Activated naive CD8-positive, alpha-beta T cell treated with anti-CD3 and anti-CD28 coated beads, Interleukin-2, amount 50 U/mL, for 24 hours (primary cell): ENCODE data around the gene CTTN.
"Not testable (repeated sequence)": the region's sequence is repeated elsewhere in the genome, so short reads cannot be mapped to it uniquely, and the experiment has no call there.

Source experiments
- ATAC-seq: fragments of 150-1000 bp; cut with Tn5 transposase; one replicate; pipeline ENCODE4 v1.10.0; 2021
- DNase-seq: peaks from one replicate; pipeline ENCODE4 v3.0.0; 2021
- H3K27ac Mint-ChIP-seq: one replicate; pipeline ENCODE4 v1.8.0; 2021; ENCODE audit warnings: mild to moderate bottlenecking, mixed read lengths
- H3K27me3 Mint-ChIP-seq: one replicate; pipeline ENCODE4 v1.8.0; 2021; ENCODE audit warnings: mixed read lengths
- H3K36me3 Mint-ChIP-seq: one replicate; pipeline ENCODE4 v1.8.0; 2021; ENCODE audit warnings: low read depth, mixed read lengths
- H3K4me1 Mint-ChIP-seq: one replicate; pipeline ENCODE4 v1.8.0; 2021; ENCODE audit warnings: mixed read lengths
- H3K4me3 Mint-ChIP-seq: one replicate; pipeline ENCODE4 v1.8.0; 2021; ENCODE audit warnings: mild to moderate bottlenecking, moderate library complexity, mixed read lengths
- H3K9me3 Mint-ChIP-seq: one replicate; pipeline ENCODE4 v1.8.0; 2021; ENCODE audit warnings: mixed read lengths

The CTTN gene

GRCh38 chr11:70367071-70367470 lies 31.3 kb upstream of the CTTN start:
- H3K27ac Mint-ChIP-seq = peak overlapping the region; percentile 54
- H3K27me3 Mint-ChIP-seq = peaks cover 3% of the 10 kb centered on the region
- H3K4me1 Mint-ChIP-seq = peaks cover 42% of the 10 kb centered on the region
- peaks cover 62% of the 10 kb centered on the region for H3K36me3 Mint-ChIP-seq
- ATAC-seq (no peak), DNase-seq (no peak)
- no peak overlapping the region for H3K4me3 Mint-ChIP-seq
- H3K9me3 Mint-ChIP-seq = peaks cover 5% of the 10 kb centered on the region

GRCh38 chr11:70368961-70369360 lies 29.4 kb upstream of the CTTN start:
- H3K4me1 Mint-ChIP-seq = peaks cover 34% of the 10 kb centered on the region

GRCh38 chr11:70371241-70371640 lies 27.1 kb upstream of the CTTN start:
- DNase-seq = no peak
- Mint-ChIP-seq H3K9me3 (peaks cover 5% of the 10 kb centered on the region), H3K4me1 (peaks cover 12% of the 10 kb centered on the region), H3K4me3 (no peak overlapping the region), H3K36me3 (peaks cover 56% of the 10 kb centered on the region), H3K27me3 (no peaks in the 10 kb centered on the region), H3K27ac (no peak overlapping the region)
- ATAC-seq = no peak

More at GRCh38 chr11:70368961-70369360, 29.4 kb upstream of the CTTN start:
- peaks cover 62% of the 10 kb centered on the region for H3K36me3 Mint-ChIP-seq
- H3K27ac Mint-ChIP-seq = no peak overlapping the region
- ATAC-seq (no peak), DNase-seq (no peak)
- H3K9me3 Mint-ChIP-seq = peaks cover 5% of the 10 kb centered on the region
- H3K27me3 Mint-ChIP-seq = peaks cover 3% of the 10 kb centered on the region
- no peak overlapping the region for H3K4me3 Mint-ChIP-seq

GRCh38 chr11:70372076-70372475 lies 26.3 kb upstream of the CTTN start:
- Mint-ChIP-seq H3K4me3 (no peak overlapping the region), H3K27ac (no peak overlapping the region), H3K9me3 (peaks cover 5% of the 10 kb centered on the region), H3K4me1 (peaks cover 10% of the 10 kb centered on the region), H3K36me3 (peaks cover 55% of the 10 kb centered on the region), H3K27me3 (no peaks in the 10 kb centered on the region)
- DNase-seq = no peak
- ATAC-seq = no peak

- H3K4me1 Mint-ChIP-seq = peaks cover 11% of the 10 kb centered on the region
- DNase-seq (no peak), ATAC-seq (no peak)
- H3K27me3 Mint-ChIP-seq = no peaks in the 10 kb centered on the region
- no peaks in the 10 kb centered on the region for H3K9me3 Mint-ChIP-seq
- no peak overlapping the region for H3K27ac Mint-ChIP-seq
- H3K4me3 Mint-ChIP-seq = no peak overlapping the region
- H3K36me3 Mint-ChIP-seq = peaks cover 47% of the 10 kb centered on the region
These were observed 21.7 kb upstream of the CTTN start for GRCh38 chr11:70376621-70377020.

- peaks cover 41% of the 10 kb centered on the region for H3K36me3 Mint-ChIP-seq
- H3K27ac Mint-ChIP-seq = no peak overlapping the region
- no peaks in the 10 kb centered on the region for H3K27me3 Mint-ChIP-seq
- DNase-seq = no peak
- ATAC-seq = no peak
- no peak overlapping the region for H3K4me3 Mint-ChIP-seq
- H3K4me1 Mint-ChIP-seq = peaks cover 11% of the 10 kb centered on the region
- H3K9me3 Mint-ChIP-seq = no peaks in the 10 kb centered on the region
These were observed 20.7 kb upstream of the CTTN start for GRCh38 chr11:70377645-70378044.

- DNase-seq = no peak
- Mint-ChIP-seq H3K27me3 (no peaks in the 10 kb centered on the region), H3K36me3 (peaks cover 34% of the 10 kb centered on the region), H3K27ac (no peak overlapping the region), H3K9me3 (no peaks in the 10 kb centered on the region), H3K4me3 (no peak overlapping the region), H3K4me1 (peaks cover 11% of the 10 kb centered on the region)
- ATAC-seq = peak; percentile 28
These were observed 19.7 kb upstream of the CTTN start for GRCh38 chr11:70378506-70379134.

GRCh38 chr11:70381350-70381749 lies 17.0 kb upstream of the CTTN start:
- peaks cover 11% of the 10 kb centered on the region for H3K4me1 Mint-ChIP-seq
- DNase-seq = no peak
- H3K4me3 Mint-ChIP-seq = no peak overlapping the region
- H3K9me3 Mint-ChIP-seq = no peaks in the 10 kb centered on the region
- no peak overlapping the region for H3K27ac Mint-ChIP-seq
- peaks cover 31% of the 10 kb centered on the region for H3K36me3 Mint-ChIP-seq
- no peaks in the 10 kb centered on the region for H3K27me3 Mint-ChIP-seq
- no peak for ATAC-seq

- no peaks in the 10 kb centered on the region for H3K27me3 Mint-ChIP-seq
- H3K36me3 Mint-ChIP-seq = peaks cover 25% of the 10 kb centered on the region
- H3K4me3 Mint-ChIP-seq = no peak overlapping the region
- no peak overlapping the region for H3K27ac Mint-ChIP-seq
- no peak for ATAC-seq
- DNase-seq = no peak
- peaks cover 4% of the 10 kb centered on the region for H3K4me1 Mint-ChIP-seq
- H3K9me3 Mint-ChIP-seq = no peaks in the 10 kb centered on the region
These were observed 16.2 kb upstream of the CTTN start for GRCh38 chr11:70381872-70382861.

- Mint-ChIP-seq H3K27me3 (peaks cover 3% of the 10 kb centered on the region), H3K4me1 (peaks cover 2% of the 10 kb centered on the region), H3K36me3 (peaks cover 13% of the 10 kb centered on the region), H3K27ac (no peak overlapping the region), H3K9me3 (no peaks in the 10 kb centered on the region), H3K4me3 (no peak overlapping the region)
- ATAC-seq (no peak), DNase-seq (no peak)
These were observed 14.4 kb upstream of the CTTN start for GRCh38 chr11:70383664-70384565.

- Mint-ChIP-seq H3K27me3 (peaks cover 9% of the 10 kb centered on the region), H3K27ac (no peak overlapping the region), H3K4me1 (peaks cover 2% of the 10 kb centered on the region), H3K9me3 (no peaks in the 10 kb centered on the region), H3K4me3 (no peak overlapping the region), H3K36me3 (peaks cover 12% of the 10 kb centered on the region)
- no peak for ATAC-seq
- no peak for DNase-seq
These were observed 13.7 kb upstream of the CTTN start for GRCh38 chr11:70384566-70385152.

- H3K9me3 Mint-ChIP-seq = no peaks in the 10 kb centered on the region
- no peak overlapping the region for H3K4me3 Mint-ChIP-seq
- no peak for DNase-seq
These were observed 10.8 kb upstream of the CTTN start for GRCh38 chr11:70387564-70387963.

GRCh38 chr11:70389201-70389600 lies 9.1 kb upstream of the CTTN start:
- ATAC-seq = no peak
- peaks cover 28% of the 10 kb centered on the region for H3K27me3 Mint-ChIP-seq
- no peaks in the 10 kb centered on the region for H3K4me1 Mint-ChIP-seq
- H3K4me3 Mint-ChIP-seq = no peak overlapping the region
- H3K9me3 Mint-ChIP-seq = no peaks in the 10 kb centered on the region
- peaks cover 20% of the 10 kb centered on the region for H3K36me3 Mint-ChIP-seq
- H3K27ac Mint-ChIP-seq = no peak overlapping the region
- DNase-seq = no peak

More at GRCh38 chr11:70387564-70387963, 10.8 kb upstream of the CTTN start:
- Mint-ChIP-seq H3K36me3 (peaks cover 15% of the 10 kb centered on the region), H3K27ac (no peak overlapping the region), H3K4me1 (no peaks in the 10 kb centered on the region), H3K27me3 (peaks cover 16% of the 10 kb centered on the region)
- no peak for ATAC-seq

- not testable (repeated sequence) for H3K4me1 Mint-ChIP-seq, DNase-seq, ATAC-seq, H3K4me3 Mint-ChIP-seq, H3K27ac Mint-ChIP-seq, H3K9me3 Mint-ChIP-seq
- H3K27me3 Mint-ChIP-seq = peaks cover 38% of the 10 kb centered on the region
- H3K36me3 Mint-ChIP-seq = peaks cover 14% of the 10 kb centered on the region
These were observed 7.4 kb upstream of the CTTN start for GRCh38 chr11:70390882-70391281.
